Measurements from ENCODE around the gene CSF3.

CSF3 gene

DNA sequence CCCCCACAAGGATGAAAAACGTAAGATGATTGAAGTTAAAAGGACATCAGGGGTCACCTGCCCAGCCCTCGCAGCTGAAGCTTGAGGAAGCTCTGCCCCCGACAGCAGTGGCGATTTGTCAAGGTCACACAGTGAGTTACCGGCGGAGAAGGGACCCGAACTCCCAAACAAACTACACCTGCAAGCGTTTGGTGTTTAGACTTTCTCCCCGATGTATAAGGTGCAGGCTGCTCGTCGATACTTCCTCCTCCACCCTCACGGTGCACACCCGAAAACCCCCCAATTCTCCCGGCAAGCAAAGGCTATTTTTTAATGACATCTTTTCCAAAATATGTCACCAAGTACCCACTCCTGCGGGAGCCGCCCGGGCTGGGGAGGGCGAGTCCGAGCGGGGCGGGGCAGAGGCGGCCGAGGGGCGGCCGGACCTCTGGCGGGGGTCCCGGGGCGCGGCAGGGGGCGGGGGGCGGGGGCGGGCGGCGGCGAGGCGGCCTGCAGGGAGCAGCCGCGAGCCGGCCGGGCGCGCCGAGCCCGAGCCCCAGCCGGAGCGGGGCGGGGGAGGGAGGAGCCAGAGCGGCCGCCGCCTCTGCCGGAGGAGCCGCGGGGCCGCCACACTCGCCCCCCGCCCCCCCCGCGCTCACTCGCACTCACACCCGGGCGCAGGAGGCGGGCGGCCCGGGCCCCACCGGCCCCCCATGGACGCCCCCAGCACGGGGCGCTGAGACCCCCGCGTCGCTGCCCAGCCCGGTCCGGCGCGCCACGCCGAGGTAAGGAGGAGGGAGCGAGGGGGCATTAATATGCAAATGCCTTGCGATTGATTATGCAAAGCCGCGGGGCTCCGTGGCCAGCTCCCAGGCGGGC, 47.3 kb downstream of the CSF3 start, which contains the start of gene THRA:
Gene THRA, plus strand, starts transcription at position 637 of the 858 bp plus-strand sequence. CDS start 11,524 bp downstream, outside the sequence.
- peak; percentile 58 for DNase-seq

DNA sequence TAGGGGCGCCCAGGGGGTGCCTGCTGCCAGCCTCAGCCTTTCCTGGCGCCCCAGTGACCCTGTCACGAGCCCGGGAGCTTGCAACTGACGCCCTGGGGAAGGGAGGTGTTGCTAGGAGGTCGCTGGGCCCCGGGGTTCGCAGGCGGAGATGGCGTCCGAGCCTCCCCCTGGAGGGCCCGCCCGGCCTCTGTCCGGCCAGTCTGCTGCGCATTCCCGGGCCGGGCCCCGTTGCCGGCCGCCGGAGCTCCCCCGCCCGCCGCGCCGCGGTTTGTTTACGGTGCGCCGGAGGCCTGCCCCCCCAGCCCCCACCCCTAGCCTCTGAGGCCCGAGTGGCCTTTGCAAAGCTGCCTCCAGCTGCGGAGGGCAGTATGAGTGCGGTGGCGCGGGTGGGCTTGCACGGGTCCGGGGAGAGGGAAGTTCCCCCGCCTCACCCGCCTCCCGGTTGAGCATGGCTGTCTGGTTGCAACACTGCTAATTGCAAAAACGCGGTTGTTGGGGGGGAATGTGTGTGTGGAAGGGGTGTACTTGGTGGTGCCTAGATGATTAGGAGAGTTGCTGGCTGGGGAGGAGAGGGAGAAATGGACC, 48.0 kb downstream of the CSF3 start:
- no peak for DNase-seq

DNA sequence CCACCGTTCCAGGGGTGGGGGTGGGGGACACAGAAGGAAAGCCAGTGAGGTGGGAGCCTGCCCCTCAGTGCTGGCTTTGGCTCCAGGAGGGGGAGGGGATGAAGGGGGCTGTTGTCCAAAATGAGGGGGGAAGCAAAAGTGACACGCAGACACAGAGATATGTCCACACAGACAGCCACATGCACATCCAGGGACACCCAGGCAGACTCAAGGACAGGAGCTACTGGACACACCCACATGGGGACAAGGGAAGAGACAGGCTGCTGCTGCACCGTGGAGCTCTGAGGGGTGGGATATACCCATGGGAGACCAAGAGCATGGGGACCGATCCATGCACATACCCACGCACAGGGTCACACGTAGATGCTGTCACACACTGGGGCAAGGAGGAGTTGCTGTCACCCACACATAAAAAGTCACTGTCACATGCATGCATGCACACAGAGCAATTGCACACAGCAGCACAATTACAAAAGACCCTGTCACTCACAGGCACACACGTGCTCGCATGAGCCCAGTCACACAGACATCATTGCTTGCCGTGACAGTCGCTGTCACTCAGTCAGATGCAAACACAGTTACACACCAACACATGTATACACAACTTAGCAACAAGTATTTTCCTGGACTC, 48.8 kb downstream of the CSF3 start:
- DNase-seq, result no peak

DNA sequence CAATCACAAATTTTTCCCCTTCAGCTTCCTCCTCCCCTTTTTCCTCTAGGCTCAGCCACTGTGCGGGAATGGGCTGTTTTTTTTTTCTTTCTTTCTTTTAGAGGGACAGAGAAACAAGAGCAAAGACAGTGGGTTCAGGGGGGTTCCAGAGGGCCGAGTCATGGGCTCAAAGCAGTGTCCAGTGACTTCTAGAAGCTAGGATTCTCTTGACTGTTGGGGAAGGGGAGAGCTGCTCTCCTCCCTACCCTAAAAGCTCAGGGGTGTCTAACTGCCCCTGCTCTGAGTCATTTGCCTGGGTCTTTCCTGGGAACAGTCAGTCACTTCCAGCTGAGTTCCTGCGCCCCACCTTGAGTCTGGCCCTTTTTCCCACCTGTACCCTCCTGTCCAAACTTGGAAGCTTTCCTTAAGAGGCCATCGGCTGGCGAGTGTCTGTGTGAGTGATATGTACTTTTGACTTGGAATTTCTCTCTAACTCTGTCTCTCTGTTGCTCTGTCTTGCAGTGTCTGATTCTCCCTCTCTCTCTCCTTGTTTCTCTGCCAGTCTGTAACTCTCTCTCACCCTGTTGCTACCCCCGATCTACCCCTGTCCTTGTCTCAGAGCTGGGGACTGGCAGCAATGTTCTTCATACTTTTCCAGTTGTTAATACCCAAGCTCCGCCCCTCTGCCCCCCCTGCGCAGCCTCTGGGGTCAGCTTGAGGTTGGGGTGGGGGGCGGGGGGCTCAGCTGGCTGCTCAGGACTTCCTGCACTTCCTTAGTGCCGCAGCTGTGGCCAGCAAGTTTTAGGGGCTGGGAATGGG, 49.9 kb downstream of the CSF3 start:
- peak; percentile 70 for DNase-seq

DNA sequence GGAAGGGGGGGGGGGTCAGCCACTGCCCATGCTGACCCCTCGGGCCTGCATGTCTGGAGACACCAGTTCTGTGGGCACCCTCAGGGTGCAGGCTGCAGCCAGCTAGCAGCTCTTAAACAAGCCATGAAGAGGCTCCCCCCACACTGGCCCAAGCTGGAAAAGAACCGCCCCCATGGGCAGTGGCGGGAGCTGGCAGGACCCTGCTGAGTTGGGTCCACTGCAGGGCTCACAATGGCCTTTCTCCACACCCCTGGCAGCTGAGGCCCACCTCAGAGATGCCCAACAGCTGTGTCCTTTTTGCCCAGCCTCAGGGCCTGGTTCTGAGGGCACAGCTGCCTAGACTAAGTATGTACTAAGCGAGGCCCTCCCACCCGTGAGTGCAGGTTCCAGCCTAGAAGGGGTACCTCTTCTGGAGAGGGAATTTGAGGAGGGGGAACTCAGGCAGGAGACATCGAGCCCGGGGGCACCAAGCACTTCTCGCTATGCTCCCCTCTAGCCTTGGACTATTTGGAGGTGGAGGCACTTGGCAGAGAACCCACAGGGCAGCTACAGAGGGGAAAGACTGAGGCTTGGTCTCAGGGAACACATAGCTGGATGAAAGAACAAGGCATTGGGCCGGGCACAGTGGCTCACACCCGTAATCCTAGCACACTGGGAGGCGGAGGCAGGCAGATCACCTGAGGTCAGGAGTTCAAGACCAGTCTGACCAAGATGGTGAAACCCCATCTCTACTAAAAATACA, 50.7 kb downstream of the CSF3 start:
- peak; percentile 49 for DNase-seq

Measured in EL (cell line).